HL-60/S4 (cell line): ENCODE measurements around the gene A4GALT.

Experiments
- in situ Hi-C: fragments of 300-500 bp; cut with MboI; formaldehyde crosslinking; loops from 2 replicates; pipeline ENCODE4 v1.14.3; 2022; ENCODE audit warnings: low sequenced_read_pairs

The A4GALT gene

GRCh38 chr22:42704896-42705295 is 15.8 kb downstream of the A4GALT start:
- in situ Hi-C loops: no loop called here

- in situ Hi-C loops: no loop called here
Observed at GRCh38 chr22:42702675-42703074, 18.0 kb downstream of the A4GALT start.

- in situ Hi-C loops: no loop called here
Observed at GRCh38 chr22:42701694-42702093, 19.0 kb downstream of the A4GALT start.

- in situ Hi-C loops: no loop called here
Observed at GRCh38 chr22:42700901-42701300, 19.8 kb downstream of the A4GALT start.

GRCh38 chr22:42700355-42700754 is 20.3 kb downstream of the A4GALT start:
- in situ Hi-C loops: no loop called here

GRCh38 chr22:42699976-42700352 is 20.7 kb downstream of the A4GALT start:
- in situ Hi-C loops: no loop called here

- in situ Hi-C loops: no loop called here
Observed at GRCh38 chr22:42699281-42699975, 21.2 kb downstream of the A4GALT start.

GRCh38 chr22:42697542-42698013 is 23.1 kb downstream of the A4GALT start:
- in situ Hi-C loops: no loop called here

GRCh38 chr22:42696331-42696967 is 24.2 kb downstream of the A4GALT start:
- in situ Hi-C loops: no loop called here

GRCh38 chr22:42695294-42695693 is 25.4 kb downstream of the A4GALT start:
- in situ Hi-C loops: no loop called here

GRCh38 chr22:42693763-42694683 is 26.6 kb downstream of the A4GALT start:
- in situ Hi-C loops: no loop called here

GRCh38 chr22:42693055-42693762 is 27.5 kb downstream of the A4GALT start:
- in situ Hi-C loops: no loop called here

GRCh38 chr22:42692239-42693054 is 28.2 kb downstream of the A4GALT start:
- in situ Hi-C loops: no loop called here

GRCh38 chr22:42691440-42691839 is 29.2 kb downstream of the A4GALT start:
- in situ Hi-C loops: no loop called here

- in situ Hi-C loops: no loop called here
Observed at GRCh38 chr22:42688241-42689211, 32.1 kb downstream of the A4GALT start.

GRCh38 chr22:42686756-42687491 is 33.7 kb downstream of the A4GALT start:
- in situ Hi-C loops: no loop called here

GRCh38 chr22:42685941-42686653 is 34.6 kb downstream of the A4GALT start:
- in situ Hi-C loops: no loop called here
